Smooth muscle cell (in vitro differentiated cells): ENCODE results near the gene SLC9C2. TPM values are rescaled to one million over a fixed set of nuclear protein-coding genes. Genes with fewer than 3 reads are reported as not detected.
"Not testable (repeated sequence)": the region's sequence is repeated elsewhere in the genome, so short reads cannot be mapped to it uniquely, and the experiment has no call there.

Source experiments
- DNase-seq: peaks from one replicate; lab custom pipeline; 2025; ENCODE audit not compliant: unreplicated experiment; lab: John Stamatoyannopoulos, UW
- H2AFZ ChIP-seq: fragments of 200-600 bp; sonication (generic); 2 replicates; pipeline ENCODE4 v1.6.0; 2016; ENCODE audit warnings: antibody characterized with exemption, low read depth, mild to moderate bottlenecking
- H3F3A ChIP-seq: fragments of 200-600 bp; sonication (generic); 2 replicates; pipeline ENCODE4 v1.6.0; 2017; ENCODE audit warnings: antibody characterized with exemption, low read depth
- H3K27ac ChIP-seq: fragments of 200-600 bp; sonication (generic); 2 replicates; pipeline ENCODE4 v1.5.1; 2016; ENCODE audit warnings: low read depth, mild to moderate bottlenecking
- H3K27me3 ChIP-seq: fragments of 200-600 bp; sonication (generic); 2 replicates; pipeline ENCODE4 v1.6.1; 2016; ENCODE audit warnings: low read depth, mild to moderate bottlenecking
- H3K36me3 ChIP-seq: fragments of 200-600 bp; sonication (generic); 2 replicates; pipeline ENCODE4 v1.5.1; 2016; ENCODE audit warnings: low read depth
- H3K4me1 ChIP-seq: fragments of 200-600 bp; sonication (generic); 2 replicates; pipeline ENCODE4 v1.5.1; 2016; ENCODE audit warnings: low read depth
- H3K4me2 ChIP-seq: fragments of 200-600 bp; sonication (generic); 2 replicates; pipeline ENCODE4 v1.6.0; 2016; ENCODE audit warnings: mild to moderate bottlenecking
- H3K4me3 ChIP-seq: fragments of 200-600 bp; sonication (generic); 2 replicates; pipeline ENCODE4 v1.5.1; 2016; ENCODE audit warnings: mild to moderate bottlenecking
- H3K79me2 ChIP-seq: fragments of 200-600 bp; sonication (generic); 2 replicates; pipeline ENCODE4 v1.6.0; 2016; ENCODE audit warnings: low read depth, mild to moderate bottlenecking
- H3K9ac ChIP-seq: fragments of 200-600 bp; sonication (generic); 2 replicates; pipeline ENCODE4 v1.6.0; 2016; ENCODE audit warnings: low read depth
- H3K9me3 ChIP-seq: fragments of 200-600 bp; sonication (generic); replicated peaks from 2 replicates; pipeline ENCODE4 v1.5.1; 2016; ENCODE audit warnings: low read depth
- H4K20me1 ChIP-seq: fragments of 200-600 bp; sonication (generic); 2 replicates; pipeline ENCODE4 v1.6.0; 2016; ENCODE audit warnings: low read depth
- WGBS: methylation state at CpG from one replicate; pipeline ENCODE4 v1.1.7; 2016; ENCODE audit warnings: low lambda C conversion rate; 5-methylcytosine and 5-hydroxymethylcytosine counted together
- polyA plus RNA-seq: library from polyadenylated mRNA; unstranded; fragments of >200 nt; fragmentation: Nextera tagmentation; extraction: Ambion mirVana; gene quantifications from 2 replicates; pipeline ENCODE4 v1.2.1, GENCODE V29; 2016
- total RNA-seq: library from RNA; depleted of rRNA; stranded (reverse); fragments of >200 nt; gene quantifications from 2 replicates; pipeline ENCODE4 v1.2.3, GENCODE V29; 2014
- TF ChIP-seq, protein P1 (sequence below): fragments of 200-600 bp; sonication (generic); IDR thresholded peaks from 2 replicates; pipeline ENCODE4 v1.5.1; 2017; ENCODE audit warnings: borderline replicate concordance, mild to moderate bottlenecking, antibody characterized with exemption; ENCODE audit not compliant: insufficient read depth, poor library complexity, severe bottlenecking

Gene SLC9C2
- total and polyA plus RNA-seq, 2 experiments from 2014 or later: 0.35 TPM; not detected in 1

DNA sequence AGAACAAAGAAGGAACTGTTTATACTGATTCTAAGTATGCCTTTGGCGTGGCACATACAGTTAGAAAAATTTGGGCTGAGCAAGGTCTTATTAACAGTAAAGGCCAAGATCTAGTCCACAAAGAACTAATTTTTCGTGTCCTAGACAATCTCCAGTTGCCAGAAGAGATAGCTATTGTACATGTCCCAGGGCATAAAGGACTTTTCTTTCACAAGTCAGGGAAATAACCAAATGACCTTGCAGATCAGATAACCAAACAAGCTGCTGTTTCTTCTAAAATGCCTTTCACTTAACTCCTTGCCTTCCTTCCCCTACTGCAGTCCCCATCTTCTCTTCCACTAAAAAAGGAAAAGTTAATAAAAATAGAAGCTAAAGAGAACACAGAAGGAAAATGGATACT is 36.2 kb upstream of the SLC9C2 start:
- Histone ChIP-seq H3K9me3 (no peaks in the 10 kb centered on the region), H4K20me1 (no peaks in the 10 kb centered on the region)
- TF ChIP-seq, protein P1, sequence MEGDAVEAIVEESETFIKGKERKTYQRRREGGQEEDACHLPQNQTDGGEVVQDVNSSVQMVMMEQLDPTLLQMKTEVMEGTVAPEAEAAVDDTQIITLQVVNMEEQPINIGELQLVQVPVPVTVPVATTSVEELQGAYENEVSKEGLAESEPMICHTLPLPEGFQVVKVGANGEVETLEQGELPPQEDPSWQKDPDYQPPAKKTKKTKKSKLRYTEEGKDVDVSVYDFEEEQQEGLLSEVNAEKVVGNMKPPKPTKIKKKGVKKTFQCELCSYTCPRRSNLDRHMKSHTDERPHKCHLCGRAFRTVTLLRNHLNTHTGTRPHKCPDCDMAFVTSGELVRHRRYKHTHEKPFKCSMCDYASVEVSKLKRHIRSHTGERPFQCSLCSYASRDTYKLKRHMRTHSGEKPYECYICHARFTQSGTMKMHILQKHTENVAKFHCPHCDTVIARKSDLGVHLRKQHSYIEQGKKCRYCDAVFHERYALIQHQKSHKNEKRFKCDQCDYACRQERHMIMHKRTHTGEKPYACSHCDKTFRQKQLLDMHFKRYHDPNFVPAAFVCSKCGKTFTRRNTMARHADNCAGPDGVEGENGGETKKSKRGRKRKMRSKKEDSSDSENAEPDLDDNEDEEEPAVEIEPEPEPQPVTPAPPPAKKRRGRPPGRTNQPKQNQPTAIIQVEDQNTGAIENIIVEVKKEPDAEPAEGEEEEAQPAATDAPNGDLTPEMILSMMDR: no peak

DNA sequence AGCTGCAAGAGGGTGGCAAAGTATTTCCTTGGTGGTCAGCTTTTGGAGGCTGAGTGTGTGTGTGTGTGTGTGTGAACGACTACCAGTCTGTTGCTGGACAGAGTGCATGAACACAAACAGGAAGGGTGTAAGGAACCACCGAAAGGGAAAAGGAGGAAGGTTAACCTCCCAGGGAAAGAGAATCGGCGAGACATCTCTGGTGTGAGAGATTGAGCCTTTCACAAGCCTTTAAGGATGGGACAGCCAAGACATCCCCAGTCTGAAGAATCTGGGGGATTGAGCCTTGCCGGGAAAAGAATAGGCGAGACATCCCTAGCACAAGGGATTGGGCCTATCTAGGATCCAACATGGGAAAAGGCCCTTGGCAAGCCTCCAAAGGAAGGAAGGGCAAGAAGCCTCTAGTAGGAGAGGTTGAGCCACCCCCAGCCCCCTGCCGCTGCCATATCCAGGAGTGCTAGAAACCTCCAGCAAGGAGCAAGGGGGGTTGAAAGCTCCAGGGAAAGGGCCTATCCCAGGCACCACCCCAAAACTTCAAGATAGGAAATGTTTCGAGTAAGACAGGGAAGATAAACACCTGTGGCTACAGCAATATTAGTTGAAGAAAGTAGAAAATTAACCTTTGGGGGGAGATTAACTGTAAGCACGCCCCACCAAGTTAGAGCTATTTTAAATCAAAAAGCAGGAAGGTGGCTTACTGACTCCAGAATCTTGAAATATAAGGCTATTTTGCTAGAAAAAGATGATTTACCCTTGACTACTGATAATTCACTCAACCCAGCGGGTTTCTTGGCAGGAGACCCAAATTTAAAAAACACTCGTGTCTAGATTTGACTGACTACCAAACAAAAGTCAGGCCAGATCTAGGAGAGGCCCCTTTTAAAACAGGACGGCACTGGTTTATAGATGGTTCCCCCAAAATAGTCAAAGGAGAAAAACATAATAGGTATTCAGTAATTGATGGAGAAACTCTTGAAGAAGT is 35.5 kb upstream of the SLC9C2 start:
- no peaks in the 10 kb centered on the region for H4K20me1 ChIP-seq
- peak overlapping the region; percentile 99 for H3K27ac ChIP-seq
- peaks cover 51% of the 10 kb centered on the region for H3K4me1 ChIP-seq
- H3K36me3 ChIP-seq: no peaks in the 10 kb centered on the region
- WGBS: 84% methylated on average over 12 of the region's 12 CpGs
- H3K9me3 ChIP-seq: no peaks in the 10 kb centered on the region
- peak overlapping the region; percentile 43 for H3K4me3 ChIP-seq
- peaks cover 38% of the 10 kb centered on the region for H3K79me2 ChIP-seq
- H3F3A ChIP-seq: peaks cover 12% of the 10 kb centered on the region
- DNase-seq: no peak
- peak overlapping the region; percentile 85 for H3K4me2 ChIP-seq
- H3K9ac ChIP-seq: peak overlapping the region; percentile 90
- no peak overlapping the region for H2AFZ ChIP-seq
- no peaks in the 10 kb centered on the region for H3K27me3 ChIP-seq
- TF ChIP-seq, protein P1: no peak

More for the DNA sequence above, 36.2 kb upstream of the SLC9C2 start:
- peak overlapping the region; percentile 99 for H3K27ac ChIP-seq
- WGBS: 39% methylated on average over 2 of the region's 2 CpGs
- peak overlapping the region; percentile 43 for H3K4me3 ChIP-seq
- H3K36me3 ChIP-seq: no peaks in the 10 kb centered on the region
- peak overlapping the region; percentile 90 for H3K9ac ChIP-seq
- H3K4me1 ChIP-seq: peaks cover 57% of the 10 kb centered on the region
- H3K27me3 ChIP-seq: no peaks in the 10 kb centered on the region
- H3K4me2 ChIP-seq: peak overlapping the region; percentile 85
- no peak for DNase-seq
- H2AFZ ChIP-seq: no peak overlapping the region
- peaks cover 46% of the 10 kb centered on the region for H3K79me2 ChIP-seq
- peaks cover 12% of the 10 kb centered on the region for H3F3A ChIP-seq

DNA sequence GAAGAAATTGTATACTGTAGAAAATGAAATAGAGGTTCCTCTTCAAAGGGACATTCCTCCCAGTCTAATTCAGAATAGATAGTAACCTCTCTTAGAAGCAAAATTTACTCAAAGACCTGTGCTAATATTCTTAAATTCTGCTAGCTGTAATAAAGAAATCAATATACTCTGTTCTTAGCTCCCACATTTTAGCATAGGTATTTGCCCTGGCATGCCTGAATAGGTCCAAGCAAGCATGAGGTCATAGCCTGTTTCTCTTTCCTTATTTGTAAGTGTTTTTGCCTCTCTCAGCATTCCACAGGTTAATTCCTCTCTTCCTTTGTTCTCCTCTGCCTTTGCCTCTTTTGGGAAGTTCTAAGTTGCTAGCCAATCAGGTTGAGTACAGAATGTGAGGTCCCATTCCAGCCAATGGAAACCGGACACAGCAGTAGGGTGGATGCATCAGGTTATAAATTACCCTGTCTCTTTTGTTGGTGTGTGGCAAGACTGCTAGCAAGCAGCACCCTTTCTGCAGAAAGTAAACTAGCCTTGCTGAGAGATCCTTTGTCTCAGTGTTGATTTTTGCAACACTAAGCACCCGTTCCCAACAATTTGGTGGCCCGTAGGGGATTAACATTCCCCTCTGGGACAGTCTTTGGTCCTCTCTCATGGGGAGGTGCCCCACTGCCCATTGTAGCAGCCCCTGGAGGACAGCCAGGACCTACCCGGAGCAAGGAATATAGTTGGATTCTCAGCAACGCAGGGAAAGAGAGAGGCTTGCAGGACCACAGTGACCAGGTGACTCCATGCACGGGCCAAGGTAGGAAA is 34.6 kb upstream of the SLC9C2 start:
- WGBS: 73% methylated on average over 6 of the region's 6 CpGs
- peak overlapping the region; percentile 7 for H2AFZ ChIP-seq
- H3K27ac ChIP-seq: peak overlapping the region; percentile 99
- not testable (repeated sequence) for H3K36me3 ChIP-seq, DNase-seq, H4K20me1 ChIP-seq, H3K27me3 ChIP-seq, H3K9me3 ChIP-seq
- peak overlapping the region; percentile 85 for H3K4me2 ChIP-seq
- peaks cover 36% of the 10 kb centered on the region for H3K79me2 ChIP-seq
- H3K4me1 ChIP-seq: peaks cover 45% of the 10 kb centered on the region
- peak overlapping the region; percentile 43 for H3K4me3 ChIP-seq
- H3K9ac ChIP-seq: peak overlapping the region; percentile 90
- peaks cover 12% of the 10 kb centered on the region for H3F3A ChIP-seq

DNA sequence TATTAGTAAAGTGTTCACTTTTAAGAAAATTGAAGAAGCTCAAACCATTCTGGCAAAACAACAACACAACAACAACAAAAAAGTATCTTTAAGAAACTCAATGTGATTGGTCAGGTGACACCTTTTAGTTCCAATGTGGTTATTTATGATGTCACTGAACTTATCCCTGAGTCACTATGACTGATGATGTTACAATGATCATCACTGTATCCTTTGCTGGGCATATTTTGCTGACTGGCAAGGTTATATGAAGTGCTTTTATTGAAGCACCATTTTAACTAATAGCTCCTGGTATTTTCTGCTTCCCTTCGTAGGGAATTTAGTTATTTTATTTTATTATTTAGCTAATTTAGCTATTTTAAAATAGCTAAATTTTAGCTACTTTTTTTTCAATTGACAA is 32.2 kb upstream of the SLC9C2 start, which contains the start of gene TEX50:
TEX50 (plus strand) TSS at position 223 of the 400 bp plus-strand sequence. CDS start 184 bp downstream, outside the sequence.
- peaks cover 23% of the 10 kb centered on the region for H3K79me2 ChIP-seq
- H3K4me2 ChIP-seq: no peak within 1 kb of the TSS
- DNase-seq: no peak
- H3K36me3 ChIP-seq: no peaks in the 10 kb centered on the region
- WGBS: 100% methylated on average over 1 of the region's 1 CpG
- H3K9ac ChIP-seq: no peak within 1 kb of the TSS
- no peaks in the 10 kb centered on the region for H3K9me3 ChIP-seq
- peaks cover 29% of the 10 kb centered on the region for H3K4me1 ChIP-seq
- no peaks in the 10 kb centered on the region for H3K27me3 ChIP-seq
- peaks cover 6% of the 10 kb centered on the region for H3F3A ChIP-seq
- H3K4me3 ChIP-seq: no peak within 1 kb of the TSS
- no peak within 1 kb of the TSS for H3K27ac ChIP-seq
- TF ChIP-seq, protein P1: no peak
- H2AFZ ChIP-seq: no peak within 1 kb of the TSS
- H4K20me1 ChIP-seq: no peaks in the 10 kb centered on the region
